ENCODE data around the gene DPF3. TPM values are rescaled to one million over a fixed set of nuclear protein-coding genes. Genes with fewer than 3 reads are reported as not detected.

DPF3 gene
- total and polyA plus RNA-seq, 2 of the 13 experiments (the other 11 are each of a cell fraction or from before 2014, with no cell fraction given) = 0.09 to 0.60 TPM

DNA sequence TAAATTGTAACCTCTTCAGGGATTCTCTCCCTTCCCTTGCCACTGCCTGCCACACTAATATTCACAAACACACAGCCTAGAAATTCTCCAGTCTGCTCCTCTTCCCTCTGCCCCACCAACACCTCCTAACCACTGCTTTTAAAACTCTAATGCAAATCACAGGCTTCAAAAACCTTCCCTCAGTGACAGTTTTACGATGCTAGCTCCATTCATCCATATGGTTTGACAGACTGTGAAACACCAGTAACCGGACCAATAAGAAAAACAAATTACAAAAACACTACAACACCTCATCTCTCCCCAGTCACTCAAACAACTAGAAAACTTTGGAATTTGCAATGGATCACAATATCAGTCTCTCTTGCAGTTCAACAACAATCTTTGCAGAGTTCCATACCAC is 5.7 kb downstream of the DPF3 start:
- H3K9me3 ChIP-seq (ENCODE audit: low read length) = no peaks in the 10 kb centered on the region
- H3K79me2 ChIP-seq (ENCODE audit: insufficient read depth, low read length) = no peaks in the 10 kb centered on the region
- peaks cover 14% of the 10 kb centered on the region for H3K4me1 ChIP-seq (ENCODE audit: insufficient read depth, low read length)
- H2AFZ ChIP-seq (ENCODE audit: low read length) = no peak overlapping the region
- no peak overlapping the region for H3K4me2 ChIP-seq (ENCODE audit: low read depth, low read length)
- whole genome bisulfite sequencing (ENCODE audit: low lambda C conversion rate) = 52% methylated on average over 2 of the region's 2 CpGs
- no peak overlapping the region for H3K27ac ChIP-seq (ENCODE audit: extremely low read length, insufficient read depth, low read length)
- in situ Hi-C loops (cut with HindIII; ENCODE audit: extremely low pct_ligation_motif_present, low pct_unique_long_range_greater_than_20kb) (no loop called here), intact Hi-C loops (cut with micrococcal nuclease; ENCODE audit: unreplicated experiment) (no loop called here)
- ChIA-PET CTCF (ENCODE audit: low intra/inter-chr PET ratio, low total read pairs) (no interaction called here), POLR2A (no interaction called here)
- TF ChIP-seq ZNF761 (CRISPR knock-in tag; conservative IDR thresholded peaks at IDR 0.05) (no peak), SETDB1 (CRISPR knock-in tag; IDR thresholded peaks at IDR 0.05; ENCODE audit: borderline replicate concordance) (no peak), NFATC3 (CRISPR knock-in tag; IDR thresholded peaks at IDR 0.05) (no peak), NFE2L1 (CRISPR knock-in tag; IDR thresholded peaks at IDR 0.05; ENCODE audit: borderline replicate concordance) (no peak), ZNF24 (IDR thresholded peaks at IDR 0.05) (no peak), BHLHE40 (IDR thresholded peaks at IDR 0.05; ENCODE audit: low read length) (no peak), ZNF83 (CRISPR knock-in tag; IDR thresholded peaks at IDR 0.05; ENCODE audit: borderline replicate concordance) (no peak), SMARCC2 (IDR thresholded peaks at IDR 0.05) (no peak), MZF1 (CRISPR knock-in tag; IDR thresholded peaks at IDR 0.05; ENCODE audit: borderline replicate concordance) (no peak), MBD4 (IDR thresholded peaks at IDR 0.05; ENCODE audit: borderline replicate concordance, low read length) (no peak), ZNF652 (CRISPR knock-in tag; IDR thresholded peaks at IDR 0.05; ENCODE audit: borderline replicate concordance, low read depth) (no peak)
- TF ChIP-seq, protein P1, sequence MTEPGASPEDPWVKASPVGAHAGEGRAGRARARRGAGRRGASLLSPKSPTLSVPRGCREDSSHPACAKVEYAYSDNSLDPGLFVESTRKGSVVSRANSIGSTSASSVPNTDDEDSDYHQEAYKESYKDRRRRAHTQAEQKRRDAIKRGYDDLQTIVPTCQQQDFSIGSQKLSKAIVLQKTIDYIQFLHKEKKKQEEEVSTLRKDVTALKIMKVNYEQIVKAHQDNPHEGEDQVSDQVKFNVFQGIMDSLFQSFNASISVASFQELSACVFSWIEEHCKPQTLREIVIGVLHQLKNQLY (CRISPR knock-in tag; IDR thresholded peaks at IDR 0.05) = no peak
- TF ChIP-seq, protein P2, sequence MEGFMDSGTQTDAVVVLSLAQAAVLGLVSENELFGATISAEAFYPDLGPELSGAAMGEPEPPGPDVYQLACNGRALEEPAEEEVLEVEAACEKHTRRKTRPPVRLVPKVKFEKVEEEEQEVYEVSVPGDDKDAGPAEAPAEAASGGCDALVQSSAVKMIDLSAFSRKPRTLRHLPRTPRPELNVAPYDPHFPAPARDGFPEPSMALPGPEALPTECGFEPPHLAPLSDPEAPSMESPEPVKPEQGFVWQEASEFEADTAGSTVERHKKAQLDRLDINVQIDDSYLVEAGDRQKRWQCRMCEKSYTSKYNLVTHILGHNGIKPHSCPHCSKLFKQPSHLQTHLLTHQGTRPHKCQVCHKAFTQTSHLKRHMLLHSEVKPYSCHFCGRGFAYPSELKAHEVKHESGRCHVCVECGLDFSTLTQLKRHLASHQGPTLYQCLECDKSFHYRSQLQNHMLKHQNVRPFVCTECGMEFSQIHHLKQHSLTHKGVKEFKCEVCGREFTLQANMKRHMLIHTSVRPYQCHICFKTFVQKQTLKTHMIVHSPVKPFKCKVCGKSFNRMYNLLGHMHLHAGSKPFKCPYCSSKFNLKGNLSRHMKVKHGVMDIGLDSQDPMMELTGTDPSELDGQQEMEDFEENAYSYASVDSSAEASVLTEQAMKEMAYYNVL (CRISPR knock-in tag; IDR thresholded peaks at IDR 0.05; ENCODE audit: borderline replicate concordance) = no peak
- TF ChIP-seq, protein P3, sequence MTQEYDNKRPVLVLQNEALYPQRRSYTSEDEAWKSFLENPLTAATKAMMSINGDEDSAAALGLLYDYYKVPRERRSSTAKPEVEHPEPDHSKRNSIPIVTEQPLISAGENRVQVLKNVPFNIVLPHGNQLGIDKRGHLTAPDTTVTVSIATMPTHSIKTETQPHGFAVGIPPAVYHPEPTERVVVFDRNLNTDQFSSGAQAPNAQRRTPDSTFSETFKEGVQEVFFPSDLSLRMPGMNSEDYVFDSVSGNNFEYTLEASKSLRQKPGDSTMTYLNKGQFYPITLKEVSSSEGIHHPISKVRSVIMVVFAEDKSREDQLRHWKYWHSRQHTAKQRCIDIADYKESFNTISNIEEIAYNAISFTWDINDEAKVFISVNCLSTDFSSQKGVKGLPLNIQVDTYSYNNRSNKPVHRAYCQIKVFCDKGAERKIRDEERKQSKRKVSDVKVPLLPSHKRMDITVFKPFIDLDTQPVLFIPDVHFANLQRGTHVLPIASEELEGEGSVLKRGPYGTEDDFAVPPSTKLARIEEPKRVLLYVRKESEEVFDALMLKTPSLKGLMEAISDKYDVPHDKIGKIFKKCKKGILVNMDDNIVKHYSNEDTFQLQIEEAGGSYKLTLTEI (CRISPR knock-in tag; conservative IDR thresholded peaks at IDR 0.05) = no peak
- TF ChIP-seq, protein P4, sequence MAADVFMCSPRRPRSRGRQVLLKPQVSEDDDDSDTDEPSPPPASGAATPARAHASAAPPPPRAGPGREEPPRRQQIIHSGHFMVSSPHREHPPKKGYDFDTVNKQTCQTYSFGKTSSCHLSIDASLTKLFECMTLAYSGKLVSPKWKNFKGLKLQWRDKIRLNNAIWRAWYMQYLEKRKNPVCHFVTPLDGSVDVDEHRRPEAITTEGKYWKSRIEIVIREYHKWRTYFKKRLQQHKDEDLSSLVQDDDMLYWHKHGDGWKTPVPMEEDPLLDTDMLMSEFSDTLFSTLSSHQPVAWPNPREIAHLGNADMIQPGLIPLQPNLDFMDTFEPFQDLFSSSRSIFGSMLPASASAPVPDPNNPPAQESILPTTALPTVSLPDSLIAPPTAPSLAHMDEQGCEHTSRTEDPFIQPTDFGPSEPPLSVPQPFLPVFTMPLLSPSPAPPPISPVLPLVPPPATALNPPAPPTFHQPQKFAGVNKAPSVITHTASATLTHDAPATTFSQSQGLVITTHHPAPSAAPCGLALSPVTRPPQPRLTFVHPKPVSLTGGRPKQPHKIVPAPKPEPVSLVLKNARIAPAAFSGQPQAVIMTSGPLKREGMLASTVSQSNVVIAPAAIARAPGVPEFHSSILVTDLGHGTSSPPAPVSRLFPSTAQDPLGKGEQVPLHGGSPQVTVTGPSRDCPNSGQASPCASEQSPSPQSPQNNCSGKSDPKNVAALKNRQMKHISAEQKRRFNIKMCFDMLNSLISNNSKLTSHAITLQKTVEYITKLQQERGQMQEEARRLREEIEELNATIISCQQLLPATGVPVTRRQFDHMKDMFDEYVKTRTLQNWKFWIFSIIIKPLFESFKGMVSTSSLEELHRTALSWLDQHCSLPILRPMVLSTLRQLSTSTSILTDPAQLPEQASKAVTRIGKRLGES (CRISPR knock-in tag; IDR thresholded peaks at IDR 0.05; ENCODE audit: borderline replicate concordance) = no peak
- TF ChIP-seq, protein P5, sequence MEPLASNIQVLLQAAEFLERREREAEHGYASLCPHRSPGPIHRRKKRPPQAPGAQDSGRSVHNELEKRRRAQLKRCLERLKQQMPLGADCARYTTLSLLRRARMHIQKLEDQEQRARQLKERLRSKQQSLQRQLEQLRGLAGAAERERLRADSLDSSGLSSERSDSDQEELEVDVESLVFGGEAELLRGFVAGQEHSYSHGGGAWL (CRISPR knock-in tag; IDR thresholded peaks at IDR 0.05) = no peak
- peaks cover 12 to 35% of the 10 kb centered on the region in 2 experiments for H3K27me3 ChIP-seq (ENCODE audit: control insufficient read depth in 1 of 2, insufficient read depth in 2 of 2, low read length in 2 of 2)
- no peak overlapping the region for H3K4me3 ChIP-seq (replicated peaks in 1 of 3; ENCODE audit: insufficient read depth in 1 of 3, low read depth in 2 of 3, low read length in 3 of 3)
- BruUV-seq (replicated peaks) = no TSS peak
- DNase-seq (ENCODE audit: low spot score) (no peak), FAIRE-seq (no peak), ATAC-seq (no peak)
- H4K20me1 ChIP-seq (ENCODE audit: insufficient read depth, low read length) = no peaks in the 10 kb centered on the region
- H3K9ac ChIP-seq (ENCODE audit: insufficient read depth, low read depth, low read length) = no peak overlapping the region
- no peaks in the 10 kb centered on the region for H3K36me3 ChIP-seq (replicated peaks in 1 of 2; ENCODE audit: control insufficient read depth in 1 of 2, insufficient read depth in 2 of 2, low read length in 2 of 2)
